Gastroesophageal sphincter (tissue), 4 donors: ENCODE data around the gene UCP2. TPM values are rescaled to one million over a fixed set of nuclear protein-coding genes. Genes with fewer than 3 reads are reported as not detected.

Experiments used
- ATAC-seq: fragments of 150-250 bp; one replicate; pipeline ENCODE4 v1.9.1; 2016; ENCODE audit warnings: mild to moderate bottlenecking, moderate library complexity
- H3K27ac ChIP-seq, 4 donors: fragments of 200-600 bp; sonication (generic) in 3 of 4; 1 replicate in 3 of 4; 2 replicates in 1 of 4; pipeline ENCODE4 v1.5.1; 2016 to 2019
- H3K27me3 ChIP-seq: fragments of 200-600 bp; sonication (generic); one replicate; pipeline ENCODE4 v1.5.1; 2019
- H3K36me3 ChIP-seq, 2 donors: fragments of 200-600 bp; sonication (generic); one replicate each; pipeline ENCODE4 v1.5.1; 2019; ENCODE audit warnings: control low read depth in 1 of 2
- H3K4me1 ChIP-seq, 3 donors: fragments of 200-600 bp; sonication (generic); 1 replicate in 2 of 3; 2 replicates in 1 of 3; pipeline ENCODE4 v1.5.1; 2016 to 2019; ENCODE audit warnings: control low read depth in 2 of 3
- H3K4me3 ChIP-seq, 2 donors: fragments of 200-600 bp; sonication (generic); one replicate each; pipeline ENCODE4 v1.5.1; 2019; ENCODE audit warnings: mild to moderate bottlenecking in 1 of 2, moderate library complexity in 1 of 2
- H3K9me3 ChIP-seq, 3 donors: fragments of 200-600 bp; sonication (generic); one replicate each; pipeline ENCODE4 v1.5.1; 2017 to 2019; ENCODE audit warnings: control low read depth in 2 of 3
- CTCF ChIP-seq, 4 experiments: fragments of 200-600 bp in 2 of 4; fragments of 450-650 bp in 2 of 4; sonication (generic) in 1 of 4; IDR thresholded peaks; one replicate each; pipeline ENCODE4 v1.5.1; 2017 to 2019; ENCODE audit warnings: antibody characterized with exemption in 4 of 4, mild to moderate bottlenecking in 2 of 4, moderate library complexity in 2 of 4
- EP300 ChIP-seq: sonication (generic); formaldehyde crosslinking; IDR thresholded peaks from one replicate; pipeline ENCODE4 v1.6.1; 2017; ENCODE audit warnings: antibody characterized with exemption, mild to moderate bottlenecking
- POLR2A ChIP-seq, 2 donors: fragments of 450-650 bp; IDR thresholded peaks; one replicate each; pipeline ENCODE4 v1.6.1; 2017; ENCODE audit warnings: antibody characterized with exemption in 2 of 2, mild to moderate bottlenecking in 2 of 2, moderate library complexity in 1 of 2
- POLR2AphosphoS5 ChIP-seq: sonication (generic); formaldehyde crosslinking; IDR thresholded peaks from one replicate; pipeline ENCODE4 v1.6.1; 2017; ENCODE audit warnings: antibody characterized with exemption
- WGBS, 2 donors: methylation state at CpG; one replicate each; pipeline ENCODE4 v1.1.5; 2018; ENCODE audit warnings: low coverage in 1 of 2; 5-methylcytosine and 5-hydroxymethylcytosine counted together
- total RNA-seq, 4 donors: library from RNA; depleted of rRNA; stranded (reverse); fragments of >200 nt; gene quantifications; one replicate each; pipeline ENCODE4 v1.1.0, GENCODE V29; 2016

The UCP2 gene
- total RNA-seq, 4 donors from 2014 or later = 5.8 to 37.2 (median 33.2) TPM

GRCh38 chr11:73951797-73952196 is 30.8 kb downstream of the UCP2 start:
- 93 to 96% methylated on average over 7 of the region's 7 CpGs for WGBS, 2 donors
- TF ChIP-seq EP300 (no peak), POLR2A (IDR thresholded peaks at IDR 0.05) (no peak), POLR2AphosphoS5 (no peak), CTCF (IDR thresholded peaks at IDR 0.05) (no peak)

GRCh38 chr11:73950869-73951710 is 31.6 kb downstream of the UCP2 start, which contains the start of gene DNAJB13:
Gene DNAJB13 (plus strand): TSS chr11:73951026. CDS start chr11:73951070, 44 bp downstream.
- TF ChIP-seq EP300 = no peak
- TF ChIP-seq POLR2A (IDR thresholded peaks at IDR 0.05) = no peak
- no peak for TF ChIP-seq POLR2AphosphoS5
- no peak for TF ChIP-seq CTCF (IDR thresholded peaks at IDR 0.05)
- H3K4me3 ChIP-seq = no peak within 1 kb of the TSS
- no peaks in the 10 kb centered on the region for H3K9me3 ChIP-seq
- H3K27me3 ChIP-seq = no peaks in the 10 kb centered on the region
- no peak within 1 kb of the TSS for H3K27ac ChIP-seq
- H3K36me3 ChIP-seq = no peaks in the 10 kb centered on the region
- ATAC-seq = no peak
- no peaks in the 10 kb centered on the region for H3K4me1 ChIP-seq
- 80 to 92% methylated on average over 7 to 10 of the region's 12 CpGs for WGBS, 2 donors

More at GRCh38 chr11:73951797-73952196, 30.8 kb downstream of the UCP2 start:
- Histone ChIP-seq H3K27ac (no peak overlapping the region), H3K36me3 (no peaks in the 10 kb centered on the region), H3K4me1 (no peaks in the 10 kb centered on the region), H3K4me3 (no peak overlapping the region), H3K27me3 (peaks cover 1% of the 10 kb centered on the region), H3K9me3 (no peaks in the 10 kb centered on the region)
- no peak for ATAC-seq

- no peaks in the 10 kb centered on the region for H3K36me3 ChIP-seq
- no peaks in the 10 kb centered on the region for H3K4me1 ChIP-seq
- H3K27ac ChIP-seq = no peak overlapping the region
- H3K27me3 ChIP-seq = no peaks in the 10 kb centered on the region
- WGBS, 2 donors = 76 to 90% methylated on average over 4 to 5 of the region's 5 CpGs
- ATAC-seq = no peak
- H3K4me3 ChIP-seq = no peak overlapping the region
- H3K9me3 ChIP-seq = no peaks in the 10 kb centered on the region
- TF ChIP-seq POLR2AphosphoS5 (no peak), EP300 (no peak)
These were observed 32.7 kb downstream of the UCP2 start for GRCh38 chr11:73949912-73950311.

- Histone ChIP-seq H3K9me3 (no peaks in the 10 kb centered on the region), H3K36me3 (no peaks in the 10 kb centered on the region), H3K4me3 (no peak overlapping the region), H3K27ac (no peak overlapping the region), H3K27me3 (no peaks in the 10 kb centered on the region), H3K4me1 (no peaks in the 10 kb centered on the region)
- TF ChIP-seq POLR2A (IDR thresholded peaks at IDR 0.05) (no peak), EP300 (no peak), POLR2AphosphoS5 (no peak), CTCF (IDR thresholded peaks at IDR 0.05) (no peak)
- WGBS, 2 donors = 68 to 79% methylated on average over 4 of the region's 4 CpGs
- no peak for ATAC-seq
These were observed 33.4 kb downstream of the UCP2 start for GRCh38 chr11:73949246-73949645.

- no peaks in the 10 kb centered on the region for H3K36me3 ChIP-seq
- ATAC-seq = no peak
- TF ChIP-seq EP300 = no peak
- no peak for TF ChIP-seq POLR2A (IDR thresholded peaks at IDR 0.05)
- no peak for TF ChIP-seq CTCF (IDR thresholded peaks at IDR 0.05)
- no peak for TF ChIP-seq POLR2AphosphoS5
- 85 to 88% methylated on average over 7 to 10 of the region's 13 CpGs for WGBS, 2 donors
- H3K27me3 ChIP-seq = no peaks in the 10 kb centered on the region
- no peak overlapping the region for H3K27ac ChIP-seq
- H3K9me3 ChIP-seq = no peaks in the 10 kb centered on the region
- H3K4me1 ChIP-seq = no peaks in the 10 kb centered on the region
- H3K4me3 ChIP-seq = no peak overlapping the region
These were observed 35.7 kb downstream of the UCP2 start for GRCh38 chr11:73946798-73947458.
